ENCODE data around the gene GHR.
"Not testable (repeated sequence)": the region's sequence is repeated elsewhere in the genome, so short reads cannot be mapped to it uniquely, and the experiment has no call there.

Gene GHR

GRCh38 chr5:42573386-42573785, 150.1 kb downstream of the GHR start:
- TF ChIP-seq CTCF (IDR thresholded peaks at IDR 0.05; ENCODE audit: low read depth, low read length, missing control alignments) = no peak
- no peak for DNase-seq (ENCODE audit: extremely low read depth, low read depth)
- no peak overlapping the region for H3K4me3 ChIP-seq (replicated peaks; ENCODE audit: low read depth, low read length)

- not testable (repeated sequence) for DNase-seq (ENCODE audit: extremely low read depth, low read depth); H3K4me3 ChIP-seq (replicated peaks; ENCODE audit: low read depth, low read length)
These were observed 152.7 kb downstream of the GHR start for GRCh38 chr5:42575914-42576313.

- DNase-seq (ENCODE audit: extremely low read depth, low read depth); H3K4me3 ChIP-seq (replicated peaks; ENCODE audit: low read depth, low read length): not testable (repeated sequence)
These were observed 155.7 kb downstream of the GHR start for GRCh38 chr5:42578901-42579300.

GRCh38 chr5:42579320-42579719, 156.1 kb downstream of the GHR start:
- TF ChIP-seq CTCF (IDR thresholded peaks at IDR 0.05; ENCODE audit: low read depth, low read length, missing control alignments) = no peak
- no peak for DNase-seq (ENCODE audit: extremely low read depth, low read depth)
- H3K4me3 ChIP-seq (replicated peaks; ENCODE audit: low read depth, low read length) = no peak overlapping the region

GRCh38 chr5:42581845-42582244, 158.6 kb downstream of the GHR start:
- no peak overlapping the region for H3K4me3 ChIP-seq (replicated peaks; ENCODE audit: low read depth, low read length)
- DNase-seq (ENCODE audit: extremely low read depth, low read depth) = no peak
- no peak for TF ChIP-seq CTCF (IDR thresholded peaks at IDR 0.05; ENCODE audit: low read depth, low read length, missing control alignments)

GRCh38 chr5:42582723-42583122, 159.5 kb downstream of the GHR start:
- no peak overlapping the region for H3K4me3 ChIP-seq (replicated peaks; ENCODE audit: low read depth, low read length)
- DNase-seq (ENCODE audit: extremely low read depth, low read depth) = no peak
- no peak for TF ChIP-seq CTCF (IDR thresholded peaks at IDR 0.05; ENCODE audit: low read depth, low read length, missing control alignments)

- DNase-seq (ENCODE audit: extremely low read depth, low read depth) = peak; percentile 25
- peak; percentile 67 for TF ChIP-seq CTCF (IDR thresholded peaks at IDR 0.05; ENCODE audit: low read depth, low read length, missing control alignments)
- H3K4me3 ChIP-seq (replicated peaks; ENCODE audit: low read depth, low read length) = no peak overlapping the region
These were observed 160.1 kb downstream of the GHR start for GRCh38 chr5:42583322-42583721.

- TF ChIP-seq CTCF (IDR thresholded peaks at IDR 0.05; ENCODE audit: low read depth, low read length, missing control alignments) = no peak
- no peak overlapping the region for H3K4me3 ChIP-seq (replicated peaks; ENCODE audit: low read depth, low read length)
- no peak for DNase-seq (ENCODE audit: extremely low read depth, low read depth)
These were observed 163.4 kb downstream of the GHR start for GRCh38 chr5:42586625-42587024.
